ENCODE measurements around the gene DNER. TPM values are rescaled to one million over a fixed set of nuclear protein-coding genes. Genes with fewer than 3 reads are reported as not detected.
A peak's percentile ranks its signal among the peaks of the same experiment; 100 is the strongest.

Gene DNER
- total RNA-seq, 1 experiment from 2014 or later = 0.28 TPM

DNA sequence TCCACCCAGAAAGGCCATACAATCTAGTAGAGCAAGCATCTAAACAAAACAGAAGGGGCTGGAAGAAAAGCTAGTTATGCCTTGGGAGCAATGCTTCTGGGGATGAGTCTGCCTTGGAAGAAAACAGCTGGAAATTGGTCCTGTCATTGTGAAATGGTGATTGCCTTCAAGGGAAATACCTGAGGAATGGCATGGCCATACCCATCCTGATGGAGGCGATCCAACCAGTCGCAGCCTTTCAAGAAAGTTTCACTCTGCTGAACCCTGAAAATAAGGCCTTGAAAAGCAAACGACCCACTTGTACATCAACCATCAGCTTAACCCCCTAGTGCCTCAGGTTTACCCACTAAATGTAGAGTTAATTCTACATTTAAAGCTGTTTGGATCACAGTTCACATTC is 370.7 kb downstream of the DNER start:
- Histone ChIP-seq H4K20me1 (ENCODE audit: insufficient read depth) (no peaks in the 10 kb centered on the region), H3K9me3 (ENCODE audit: insufficient read depth, low read depth) (no peaks in the 10 kb centered on the region), H3K27me3 (ENCODE audit: insufficient read depth, low read depth) (no peaks in the 10 kb centered on the region), H2AFZ (no peak overlapping the region), H3K4me3 (no peak overlapping the region), H3K4me2 (no peak overlapping the region), H3F3A (ENCODE audit: insufficient read depth, low read depth) (no peaks in the 10 kb centered on the region), H3K79me2 (ENCODE audit: low read depth) (no peaks in the 10 kb centered on the region), H3K9me2 (ENCODE audit: insufficient read depth) (no peaks in the 10 kb centered on the region), H3K36me3 (ENCODE audit: low read depth) (no peaks in the 10 kb centered on the region), H3K4me1 (replicated peaks; ENCODE audit: insufficient read depth) (no peaks in the 10 kb centered on the region), H3K27ac (no peak overlapping the region)
- ChIA-PET CTCF (no interaction called here), POLR2A (ENCODE audit: unreplicated experiment) (no interaction called here)
- DNase-seq = no peak
- no peak for TF ChIP-seq EZH2 (IDR thresholded peaks at IDR 0.05; ENCODE audit: low read depth)
- TF ChIP-seq, protein P1, sequence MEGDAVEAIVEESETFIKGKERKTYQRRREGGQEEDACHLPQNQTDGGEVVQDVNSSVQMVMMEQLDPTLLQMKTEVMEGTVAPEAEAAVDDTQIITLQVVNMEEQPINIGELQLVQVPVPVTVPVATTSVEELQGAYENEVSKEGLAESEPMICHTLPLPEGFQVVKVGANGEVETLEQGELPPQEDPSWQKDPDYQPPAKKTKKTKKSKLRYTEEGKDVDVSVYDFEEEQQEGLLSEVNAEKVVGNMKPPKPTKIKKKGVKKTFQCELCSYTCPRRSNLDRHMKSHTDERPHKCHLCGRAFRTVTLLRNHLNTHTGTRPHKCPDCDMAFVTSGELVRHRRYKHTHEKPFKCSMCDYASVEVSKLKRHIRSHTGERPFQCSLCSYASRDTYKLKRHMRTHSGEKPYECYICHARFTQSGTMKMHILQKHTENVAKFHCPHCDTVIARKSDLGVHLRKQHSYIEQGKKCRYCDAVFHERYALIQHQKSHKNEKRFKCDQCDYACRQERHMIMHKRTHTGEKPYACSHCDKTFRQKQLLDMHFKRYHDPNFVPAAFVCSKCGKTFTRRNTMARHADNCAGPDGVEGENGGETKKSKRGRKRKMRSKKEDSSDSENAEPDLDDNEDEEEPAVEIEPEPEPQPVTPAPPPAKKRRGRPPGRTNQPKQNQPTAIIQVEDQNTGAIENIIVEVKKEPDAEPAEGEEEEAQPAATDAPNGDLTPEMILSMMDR (conservative IDR thresholded peaks at IDR 0.05) = no peak
- BruUV-seq (replicated peaks) = no TSS peak
- intact Hi-C loops (cut with micrococcal nuclease; ENCODE audit: unreplicated experiment) = loop anchor here (5.0 kb wide), 1 partner anchor 374 kb away; no protein-coding TSS in a partner anchor

DNA sequence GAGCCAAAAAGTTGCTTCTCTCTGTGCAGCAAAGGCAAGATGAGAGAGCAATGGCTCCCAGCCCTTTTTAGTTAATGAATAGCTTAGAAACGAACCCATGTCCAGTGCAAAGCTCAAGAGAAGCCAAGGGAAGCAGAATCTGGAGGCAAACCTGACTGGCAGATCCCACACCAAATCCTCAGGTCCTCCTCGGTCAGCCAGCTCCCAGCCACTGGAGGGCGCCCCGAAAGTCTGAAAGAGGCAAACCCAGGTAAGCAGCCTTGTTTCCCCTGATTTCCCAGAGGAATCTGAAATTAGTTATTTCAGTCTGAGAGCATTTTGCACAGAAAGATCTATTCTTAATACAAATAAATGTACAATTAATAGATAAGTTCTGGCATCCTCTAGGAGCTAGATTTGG is 372.0 kb downstream of the DNER start:
- no peak overlapping the region for H3K4me3 ChIP-seq
- BruUV-seq (replicated peaks) = no TSS peak
- no peaks in the 10 kb centered on the region for H3K9me2 ChIP-seq (ENCODE audit: insufficient read depth)
- H2AFZ ChIP-seq = no peak overlapping the region
- intact Hi-C loops (cut with micrococcal nuclease; ENCODE audit: unreplicated experiment) = loop anchor here (1.0 to 5.0 kb wide), 2 partner anchors 245 to 375 kb away; no protein-coding TSS in a partner anchor
- POLR2A ChIA-PET (ENCODE audit: unreplicated experiment) = no interaction called here
- H3K27ac ChIP-seq = no peak overlapping the region
- DNase-seq = peak in 1 of 2 experiments; percentile 45
- TF ChIP-seq, protein P1 (conservative IDR thresholded peaks at IDR 0.05) = peak; percentile 68
- TF ChIP-seq EZH2 (IDR thresholded peaks at IDR 0.05; ENCODE audit: low read depth) = no peak
- H3K4me2 ChIP-seq = no peak overlapping the region
- no peaks in the 10 kb centered on the region for H3F3A ChIP-seq (ENCODE audit: insufficient read depth, low read depth)
- H3K9me3 ChIP-seq (ENCODE audit: insufficient read depth, low read depth) = no peaks in the 10 kb centered on the region
- no peaks in the 10 kb centered on the region for H4K20me1 ChIP-seq (ENCODE audit: insufficient read depth)
- H3K36me3 ChIP-seq (ENCODE audit: low read depth) = no peaks in the 10 kb centered on the region
- no peaks in the 10 kb centered on the region for H3K27me3 ChIP-seq (ENCODE audit: insufficient read depth, low read depth)
- no peaks in the 10 kb centered on the region for H3K79me2 ChIP-seq (ENCODE audit: low read depth)
- H3K4me1 ChIP-seq (replicated peaks; ENCODE audit: insufficient read depth) = no peaks in the 10 kb centered on the region
- CTCF ChIA-PET = interaction anchor here (0.6 to 1.3 kb wide), 2 partner anchors 11 to 374 kb away, joined by 3 read pairs; no protein-coding TSS in a partner anchor

DNA sequence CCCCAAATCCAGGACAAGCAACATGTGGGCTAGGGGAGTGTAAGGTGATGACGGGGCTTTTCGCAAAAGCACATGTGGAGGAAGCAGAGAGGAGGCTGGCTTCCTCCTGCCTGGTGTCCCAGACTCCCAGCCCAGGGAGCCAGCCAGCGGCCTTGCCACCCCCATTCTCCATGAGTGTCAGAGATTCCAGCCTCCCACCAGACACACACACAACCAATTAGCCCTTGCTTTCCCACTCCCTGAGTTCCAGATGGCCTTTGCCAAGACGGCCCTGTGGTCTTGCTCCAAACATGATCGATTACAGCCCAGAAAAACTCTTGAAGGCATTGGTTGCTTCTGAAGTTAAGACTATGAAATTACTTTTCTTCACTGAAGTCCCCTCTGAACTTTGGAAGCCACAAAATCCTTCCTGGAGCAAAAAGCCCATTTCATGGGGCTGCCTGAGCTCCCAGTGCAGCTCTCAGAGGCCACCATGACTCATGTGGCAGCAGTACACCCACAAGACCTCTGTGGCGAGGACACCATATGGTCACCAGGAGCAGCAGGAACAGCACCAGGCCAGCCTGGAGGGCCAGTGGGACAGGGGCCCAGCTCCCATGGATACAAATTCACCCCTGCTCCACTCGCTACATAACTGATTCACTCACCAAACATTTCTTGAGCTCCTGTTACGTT is 374.1 kb downstream of the DNER start:
- Histone ChIP-seq H3K27ac (no peak overlapping the region), H4K20me1 (ENCODE audit: insufficient read depth) (no peaks in the 10 kb centered on the region), H3K4me2 (no peak overlapping the region), H3K79me2 (ENCODE audit: low read depth) (no peaks in the 10 kb centered on the region), H3K36me3 (ENCODE audit: low read depth) (no peaks in the 10 kb centered on the region), H3F3A (ENCODE audit: insufficient read depth, low read depth) (no peaks in the 10 kb centered on the region), H3K27me3 (ENCODE audit: insufficient read depth, low read depth) (no peaks in the 10 kb centered on the region), H3K9me2 (ENCODE audit: insufficient read depth) (no peaks in the 10 kb centered on the region), H2AFZ (no peak overlapping the region), H3K4me3 (no peak overlapping the region), H3K9me3 (ENCODE audit: insufficient read depth, low read depth) (no peaks in the 10 kb centered on the region), H3K4me1 (replicated peaks; ENCODE audit: insufficient read depth) (no peaks in the 10 kb centered on the region)
- ChIA-PET POLR2A (ENCODE audit: unreplicated experiment) (no interaction called here), CTCF (no interaction called here)
- DNase-seq = no peak
- TF ChIP-seq EZH2 (IDR thresholded peaks at IDR 0.05; ENCODE audit: low read depth) = no peak
- TF ChIP-seq, protein P1 (conservative IDR thresholded peaks at IDR 0.05) = no peak
- intact Hi-C loops (cut with micrococcal nuclease; ENCODE audit: unreplicated experiment) = loop anchor here (5.0 kb wide), 1 partner anchor 377 kb away; no protein-coding TSS in a partner anchor
- BruUV-seq (replicated peaks) = no TSS peak
